IMR-90 (cell line): ENCODE results near the gene HHIPL1. TPM values are rescaled to one million over a fixed set of nuclear protein-coding genes. Genes with fewer than 3 reads are reported as not detected.
A peak's percentile ranks its signal among the peaks of the same experiment; 100 is the strongest.

Experiments used
- ATAC-seq: fragments of 200-7000 bp; cut with Tn5 transposase; 2 replicates; pipeline ENCODE4 v1.9.1; 2020; ENCODE audit warnings: low read depth, mild to moderate bottlenecking, moderate library complexity
- BruUV-seq: library from RNA; stranded (reverse); fragments of 400-500 nt; replicated peaks from 2 replicates; lab custom pipeline; 2021; lab: Mats Ljungman, UMichigan
- CTCF ChIA-PET: fragments of 300-600 bp; formaldehyde crosslinking; extraction: SDS; loops from one replicate; lab custom pipeline; 2021; ENCODE audit warnings: antibody characterized with exemption; lab: Yijun Ruan, JAX
- POLR2A ChIA-PET: fragments of 300-600 bp; sonication (Branson Sonifier 250); formaldehyde crosslinking; loops from one replicate; lab custom pipeline; 2022; ENCODE audit warnings: antibody characterized with exemption; ENCODE audit not compliant: unreplicated experiment; lab: Charles Lee
- DNase-seq: peaks from one replicate; pipeline ENCODE4 v3.0.0; 2013
- H2AFZ ChIP-seq: replicated peaks from 2 replicates; pipeline ENCODE3; 2013; ENCODE audit warnings: low read length, mild to moderate bottlenecking; ENCODE audit not compliant: poor library complexity
- H2AK5ac ChIP-seq: 2 replicates; pipeline ENCODE4 v1.6.1; 2013; ENCODE audit warnings: low read depth, low read length, inconsistent platforms
- H2AK9ac ChIP-seq: replicated peaks from 2 replicates; pipeline ENCODE3; 2013; ENCODE audit warnings: mild to moderate bottlenecking, low read depth, low read length, moderate library complexity; ENCODE audit not compliant: poor library complexity
- H2BK120ac ChIP-seq: 2 replicates; pipeline ENCODE4 v1.6.1; 2013; ENCODE audit warnings: low read depth, low read length, inconsistent platforms
- H2BK15ac ChIP-seq: 3 replicates; pipeline ENCODE4 v1.6.1; 2013; ENCODE audit warnings: low read depth, low read length, inconsistent platforms
- H2BK20ac ChIP-seq: 2 replicates; pipeline ENCODE4 v1.6.1; 2013; ENCODE audit warnings: low read depth, mild to moderate bottlenecking, inconsistent platforms, low read length, moderate library complexity
- H2BK5ac ChIP-seq: 2 replicates; pipeline ENCODE4 v1.6.1; 2013; ENCODE audit warnings: mild to moderate bottlenecking, low read depth, low read length, inconsistent platforms; ENCODE audit not compliant: poor library complexity, severe bottlenecking
- H3K14ac ChIP-seq: replicated peaks from 2 replicates; pipeline ENCODE4 v1.6.1; 2013; ENCODE audit warnings: low read depth, low read length, inconsistent platforms
- H3K18ac ChIP-seq: 2 replicates; pipeline ENCODE4 v1.6.1; 2013; ENCODE audit warnings: low read depth, low read length, control low read depth
- H3K23ac ChIP-seq: 2 replicates; pipeline ENCODE4 v1.6.1; 2013; ENCODE audit warnings: low read depth, low read length, inconsistent platforms
- H3K27ac ChIP-seq: 2 replicates; pipeline ENCODE4 v1.5.1; 2013; ENCODE audit warnings: mild to moderate bottlenecking, control low read depth, low read length; ENCODE audit not compliant: insufficient read depth
- H3K27me3 ChIP-seq: 2 replicates; pipeline ENCODE4 v1.6.1; 2013; ENCODE audit warnings: low read length; ENCODE audit not compliant: control insufficient read depth, insufficient read depth
- H3K36me3 ChIP-seq: 2 replicates; pipeline ENCODE4 v1.6.1; 2013; ENCODE audit warnings: low read length, mixed read lengths; ENCODE audit not compliant: control insufficient read depth, insufficient read depth
- H3K4ac ChIP-seq: 2 replicates; pipeline ENCODE4 v1.6.1; 2013; ENCODE audit warnings: low read depth, low read length, inconsistent platforms
- H3K4me1 ChIP-seq: 2 replicates; pipeline ENCODE4 v1.6.1; 2013; ENCODE audit warnings: low read length, mixed read lengths; ENCODE audit not compliant: control insufficient read depth, insufficient read depth
- H3K4me2 ChIP-seq: 2 replicates; pipeline ENCODE4 v1.6.1; 2013; ENCODE audit warnings: low read depth, mild to moderate bottlenecking, control low read depth, low read length, moderate library complexity
- H3K4me3 ChIP-seq: 2 replicates; pipeline ENCODE4 v1.5.1; 2013; ENCODE audit warnings: low read depth, mild to moderate bottlenecking, control low read depth, low read length, moderate library complexity; ENCODE audit not compliant: insufficient read depth
- H3K56ac ChIP-seq: 2 replicates; pipeline ENCODE4 v1.6.1; 2013; ENCODE audit warnings: low read length, inconsistent platforms; ENCODE audit not compliant: insufficient read depth; ENCODE audit errors: extremely low read depth
- H3K79me1 ChIP-seq, 2 experiments: 2 replicates each; pipeline ENCODE4 v1.6.1; 2013; ENCODE audit warnings: low read length in 2 of 2, inconsistent platforms in 1 of 2, low read depth in 1 of 2
- H3K9ac ChIP-seq: 2 replicates; pipeline ENCODE4 v1.6.1; 2013; ENCODE audit warnings: low read depth, low read length, control low read depth
- H3K9me1 ChIP-seq: 2 replicates; pipeline ENCODE4 v1.6.1; 2013; ENCODE audit warnings: low read length, inconsistent platforms; ENCODE audit not compliant: insufficient read depth
- H3K9me3 ChIP-seq: 2 replicates; pipeline ENCODE4 v1.6.1; 2013; ENCODE audit warnings: low read length; ENCODE audit not compliant: control insufficient read depth, insufficient read depth
- H4K20me1 ChIP-seq: 2 replicates; pipeline ENCODE4 v1.6.1; 2013; ENCODE audit warnings: low read length, inconsistent platforms; ENCODE audit not compliant: insufficient read depth
- H4K5ac ChIP-seq: 2 replicates; pipeline ENCODE4 v1.6.1; 2013; ENCODE audit warnings: mild to moderate bottlenecking, low read depth, low read length, control low read depth
- H4K8ac ChIP-seq, 2 experiments: 2 replicates each; pipeline ENCODE4 v1.6.1; 2013; ENCODE audit warnings: low read depth in 2 of 2, low read length in 2 of 2, control low read depth in 1 of 2, inconsistent platforms in 1 of 2
- H4K91ac ChIP-seq: 2 replicates; pipeline ENCODE4 v1.6.1; 2013; ENCODE audit warnings: low read depth, low read length, inconsistent platforms; ENCODE audit not compliant: insufficient read depth
- CEBPB ChIP-seq: IDR thresholded peaks from 2 replicates; pipeline ENCODE4 v1.6.1; 2012; ENCODE audit warnings: low read depth, low read length, improper control_type of control experiment
- MXI1 ChIP-seq: IDR thresholded peaks from 2 replicates; pipeline ENCODE4 v1.6.1; 2012; ENCODE audit warnings: low read depth, mild to moderate bottlenecking, low read length, moderate library complexity, borderline replicate concordance
- RAD21 ChIP-seq: IDR thresholded peaks from 2 replicates; pipeline ENCODE4 v1.6.1; 2012; ENCODE audit warnings: low read length, improper control_type of control experiment
- RCOR1 ChIP-seq: IDR thresholded peaks from 2 replicates; pipeline ENCODE4 v1.6.1; 2012; ENCODE audit warnings: mild to moderate bottlenecking, low read length, improper control_type of control experiment; ENCODE audit not compliant: insufficient replicate concordance
- RFX5 ChIP-seq: IDR thresholded peaks from 2 replicates; pipeline ENCODE4 v1.8.0; 2012; ENCODE audit warnings: low read depth, mild to moderate bottlenecking, low read length, moderate library complexity
- WGBS, 2 experiments: methylation state at CpG; one replicate each; pipeline versions ENCODE4 v1.1.5 to v1.1.7; 2013; ENCODE audit warnings: missing lambda C conversion rate in 2 of 2; ENCODE audit not compliant: insufficient read length in 1 of 2; ENCODE audit errors: extremely low coverage in 2 of 2; 5-methylcytosine and 5-hydroxymethylcytosine counted together
- dilution Hi-C: fragments of 300-500 bp; cut with HindIII; formaldehyde crosslinking; loops from one replicate; pipeline ENCODE4 v1.14.3; 2018; ENCODE audit warnings: low sequenced_read_pairs; ENCODE audit not compliant: unreplicated experiment
- in situ Hi-C: fragments of 300-500 bp; cut with MboI; formaldehyde crosslinking; loops from 3 replicates; pipeline ENCODE4 v1.14.3; 2019; ENCODE audit warnings: low sequenced_read_pairs, inconsistent platforms, mixed read lengths
- intact Hi-C: fragments of 100-400 bp; cut with micrococcal nuclease; formaldehyde crosslinking; loops from 2 replicates; pipeline ENCODE4 v1.10.0; 2022
- polyA plus RNA-seq, 3 experiments: library from polyadenylated mRNA; depleted of rRNA; stranded (reverse); fragments of >200 nt; gene quantifications; 2 replicates each; pipeline ENCODE4 v1.2.3, GENCODE V29; 2012; ENCODE audit warnings: low replicate concordance in 1 of 3
- total RNA-seq: library from RNA; depleted of rRNA; stranded (reverse); fragments of >200 nt; gene quantifications from 2 replicates; pipeline ENCODE4 v1.2.3, GENCODE V29; 2012
- TF ChIP-seq, protein P1 (sequence below): fragments of 150-350 bp; IDR thresholded peaks from 2 replicates; pipeline ENCODE4 v1.6.1; 2016; ENCODE audit warnings: low read depth, mild to moderate bottlenecking, low read length, moderate library complexity, borderline replicate concordance

Gene HHIPL1
- total and polyA plus RNA-seq, 2 of the 4 experiments (the other 2 are of a cell fraction), result 0.65 to 0.72 TPM

DNA sequence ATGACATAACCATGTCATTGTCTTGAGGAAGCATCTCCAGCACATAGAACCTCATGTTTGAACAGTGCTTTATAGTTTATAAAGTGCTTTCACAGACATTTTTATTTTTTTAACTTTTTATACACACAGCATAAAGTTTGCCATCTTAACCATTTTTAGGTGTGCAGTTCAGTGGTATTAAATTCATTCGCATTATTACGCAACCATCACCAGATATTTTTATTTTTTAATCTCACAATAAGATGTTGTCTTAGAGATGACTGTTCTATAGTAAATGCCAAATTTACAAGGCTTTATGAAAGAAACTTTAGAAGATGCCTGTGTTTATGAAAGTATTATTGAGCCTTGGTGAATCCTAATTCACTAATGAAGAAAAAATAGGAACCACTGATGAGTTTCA, 59.1 kb downstream of the HHIPL1 start:
- H2AFZ ChIP-seq, result no peak overlapping the region
- H4K5ac ChIP-seq, result no peak overlapping the region
- no peak overlapping the region for H2BK5ac ChIP-seq
- H3K4me3 ChIP-seq, result no peak overlapping the region
- H4K20me1 ChIP-seq, result no peaks in the 10 kb centered on the region
- no peak overlapping the region for H3K56ac ChIP-seq
- no peak overlapping the region for H3K14ac ChIP-seq
- H3K4me1 ChIP-seq, result no peaks in the 10 kb centered on the region
- H3K23ac ChIP-seq, result no peak overlapping the region
- H3K9me3 ChIP-seq, result peaks cover 10% of the 10 kb centered on the region
- H3K4me2 ChIP-seq, result no peak overlapping the region
- ChIA-PET CTCF (no interaction called here), POLR2A (no interaction called here)
- no TSS peak for BruUV-seq
- H3K27me3 ChIP-seq, result peaks cover 4% of the 10 kb centered on the region; the same call in 1 of the 2 replicates
- intact Hi-C loops, result no loop called here
- no peak for TF ChIP-seq RAD21
- no peak for TF ChIP-seq RCOR1
- TF ChIP-seq, protein P1, sequence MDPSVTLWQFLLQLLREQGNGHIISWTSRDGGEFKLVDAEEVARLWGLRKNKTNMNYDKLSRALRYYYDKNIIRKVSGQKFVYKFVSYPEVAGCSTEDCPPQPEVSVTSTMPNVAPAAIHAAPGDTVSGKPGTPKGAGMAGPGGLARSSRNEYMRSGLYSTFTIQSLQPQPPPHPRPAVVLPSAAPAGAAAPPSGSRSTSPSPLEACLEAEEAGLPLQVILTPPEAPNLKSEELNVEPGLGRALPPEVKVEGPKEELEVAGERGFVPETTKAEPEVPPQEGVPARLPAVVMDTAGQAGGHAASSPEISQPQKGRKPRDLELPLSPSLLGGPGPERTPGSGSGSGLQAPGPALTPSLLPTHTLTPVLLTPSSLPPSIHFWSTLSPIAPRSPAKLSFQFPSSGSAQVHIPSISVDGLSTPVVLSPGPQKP, result no peak
- peak; percentile 84 for TF ChIP-seq CEBPB
- no peak for TF ChIP-seq MXI1
- no peak for TF ChIP-seq RFX5
- no peaks in the 10 kb centered on the region for H3K79me1 ChIP-seq
- H2AK9ac ChIP-seq, result no peak overlapping the region
- H2BK120ac ChIP-seq, result no peak overlapping the region
- no peaks in the 10 kb centered on the region for H3K36me3 ChIP-seq
- ATAC-seq (no peak), DNase-seq (no peak)
- no peak overlapping the region for H3K18ac ChIP-seq
- H4K8ac ChIP-seq, result no peak overlapping the region
- dilution Hi-C loops, result no loop called here
- no peak overlapping the region for H3K9ac ChIP-seq
- no peak overlapping the region for H3K4ac ChIP-seq
- H2AK5ac ChIP-seq, result no peak overlapping the region
- no CpG with 5 or more reads among the region's 2 CpGs for WGBS, 2 experiments
- no peak overlapping the region for H2BK15ac ChIP-seq
- no peak overlapping the region for H2BK20ac ChIP-seq
- in situ Hi-C loops, result no loop called here
- no peak overlapping the region for H4K91ac ChIP-seq
- H3K9me1 ChIP-seq, result no peaks in the 10 kb centered on the region
- H3K27ac ChIP-seq, result no peak overlapping the region
